Activated B cell treated with CpG ODN at 0.5 μM for 24 hours (primary cell): Measurements from ENCODE around the gene CALD1. TPM values are rescaled to one million over a fixed set of nuclear protein-coding genes. Genes with fewer than 3 reads are reported as not detected.

Experiments
- ATAC-seq: fragments of 200-7000 bp; cut with Tn5 transposase; one replicate; pipeline ENCODE4 v1.10.0; 2021; ENCODE audit warnings: low read depth, mild to moderate bottlenecking, moderate library complexity
- CTCF ChIA-PET: fragments of 350-600 bp; sonication (Branson Sonifier 250); formaldehyde crosslinking; loops from one replicate; lab custom pipeline; 2021; ENCODE audit warnings: antibody characterized with exemption; lab: Charles Lee
- POLR2A ChIA-PET: fragments of 350-600 bp; sonication (Branson Sonifier 250); formaldehyde crosslinking; loops from one replicate; lab custom pipeline; 2021; ENCODE audit warnings: antibody characterized with exemption; lab: Charles Lee
- DNase-seq: peaks from one replicate; pipeline ENCODE4 v3.0.0; 2022
- H3K27ac Mint-ChIP-seq: one replicate; pipeline ENCODE4 v1.8.0; 2020; ENCODE audit warnings: mixed read lengths
- H3K27me3 Mint-ChIP-seq: one replicate; pipeline ENCODE4 v1.8.0; 2021; ENCODE audit warnings: mixed read lengths
- H3K36me3 Mint-ChIP-seq: one replicate; pipeline ENCODE4 v1.8.0; 2021; ENCODE audit warnings: low read depth, mixed read lengths
- H3K4me1 Mint-ChIP-seq: one replicate; pipeline ENCODE4 v1.8.0; 2021; ENCODE audit warnings: mixed read lengths
- H3K4me3 Mint-ChIP-seq: one replicate; pipeline ENCODE4 v1.8.0; 2020; ENCODE audit warnings: mild to moderate bottlenecking, mixed read lengths
- H3K9me3 Mint-ChIP-seq: one replicate; pipeline ENCODE4 v1.8.0; 2020; ENCODE audit warnings: mixed read lengths
- CTCF ChIP-seq: fragments of 200-600 bp; IDR thresholded peaks from one replicate; pipeline ENCODE4 v1.8.0; 2022; ENCODE audit warnings: antibody characterized with exemption, mild to moderate bottlenecking
- intact Hi-C: fragments of 100-400 bp; cut with micrococcal nuclease; formaldehyde crosslinking; loops from one replicate; pipeline ENCODE4 v1.15.1; 2024
- total RNA-seq: library from RNA; stranded (reverse); gene quantifications from 2 replicates; pipeline ENCODE4 v1.2.3, GENCODE V29; 2022

The CALD1 gene
- total RNA-seq, 1 donor from 2014 or later = 0.33 TPM

GRCh38 chr7:134736381-134736780, 43.1 kb upstream of the CALD1 start:
- H3K4me1 Mint-ChIP-seq = no peaks in the 10 kb centered on the region
- TF ChIP-seq CTCF = no peak
- POLR2A ChIA-PET = no interaction called here
- CTCF ChIA-PET = no interaction called here
- no peak for ATAC-seq
- no peaks in the 10 kb centered on the region for H3K36me3 Mint-ChIP-seq
- H3K9me3 Mint-ChIP-seq = no peaks in the 10 kb centered on the region
- intact Hi-C loops = no loop called here
- no peak for DNase-seq
- peaks cover 1% of the 10 kb centered on the region for H3K27me3 Mint-ChIP-seq
- no peak overlapping the region for H3K4me3 Mint-ChIP-seq
- no peak overlapping the region for H3K27ac Mint-ChIP-seq

- intact Hi-C loops = no loop called here
- POLR2A ChIA-PET = no interaction called here
- H3K27ac Mint-ChIP-seq = no peak overlapping the region
These were observed 41.7 kb upstream of the CALD1 start for GRCh38 chr7:134737566-134738345.

DNA sequence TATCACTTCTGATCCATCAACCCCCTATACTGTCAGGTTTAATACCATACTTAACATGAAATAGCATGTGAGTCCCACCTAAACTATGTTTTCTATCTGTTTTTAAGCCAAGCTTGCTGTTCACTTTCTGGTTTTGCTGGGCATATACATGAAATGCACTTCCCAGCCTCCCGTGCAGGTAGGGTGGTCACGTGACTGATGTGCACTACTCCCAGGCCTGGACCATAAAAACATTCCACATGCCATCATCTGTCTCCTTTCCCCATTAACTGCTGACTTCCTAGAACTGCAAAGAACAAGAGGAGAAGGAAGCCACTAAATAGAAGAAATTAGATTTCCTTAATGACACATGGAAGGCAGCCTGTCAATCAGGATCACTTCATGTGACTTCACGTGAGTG, 40.1 kb upstream of the CALD1 start:
- no peak for ATAC-seq
- H3K4me3 Mint-ChIP-seq = no peak overlapping the region
- H3K27me3 Mint-ChIP-seq = peaks cover 5% of the 10 kb centered on the region
- POLR2A ChIA-PET = no interaction called here
- intact Hi-C loops = no loop called here
- CTCF ChIA-PET = no interaction called here
- DNase-seq = no peak
- no peaks in the 10 kb centered on the region for H3K9me3 Mint-ChIP-seq
- H3K27ac Mint-ChIP-seq = no peak overlapping the region
- no peaks in the 10 kb centered on the region for H3K36me3 Mint-ChIP-seq
- H3K4me1 Mint-ChIP-seq = no peaks in the 10 kb centered on the region
- TF ChIP-seq CTCF = no peak

More at GRCh38 chr7:134737566-134738345, 41.7 kb upstream of the CALD1 start:
- CTCF ChIA-PET = no interaction called here
- Mint-ChIP-seq H3K9me3 (no peaks in the 10 kb centered on the region), H3K4me1 (no peaks in the 10 kb centered on the region), H3K36me3 (no peaks in the 10 kb centered on the region), H3K4me3 (no peak overlapping the region), H3K27me3 (peaks cover 1% of the 10 kb centered on the region)
- DNase-seq (no peak), ATAC-seq (no peak)
- no peak for TF ChIP-seq CTCF

DNA sequence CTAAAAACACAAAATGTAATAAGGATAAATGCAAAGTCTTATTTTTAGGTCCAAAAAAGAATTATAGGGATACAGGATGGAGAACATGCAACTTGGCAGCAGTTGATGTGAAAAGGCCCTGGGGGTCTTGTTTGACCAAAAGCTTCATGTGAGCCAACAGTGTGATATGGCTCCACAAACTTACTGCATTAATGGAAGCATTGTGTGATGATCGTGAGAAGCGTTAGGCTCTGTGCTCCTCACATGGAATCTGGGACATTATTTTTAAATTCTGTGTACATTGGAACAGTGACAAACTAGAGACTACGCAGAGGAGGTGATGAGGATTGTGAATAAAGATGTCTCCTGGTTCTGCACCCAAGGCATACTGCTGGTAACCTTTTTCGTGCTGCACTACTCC, 39.1 kb upstream of the CALD1 start:
- POLR2A ChIA-PET = no interaction called here
- ATAC-seq = no peak
- CTCF ChIA-PET = no interaction called here
- H3K4me1 Mint-ChIP-seq = no peaks in the 10 kb centered on the region
- no peak for DNase-seq
- H3K27me3 Mint-ChIP-seq = peaks cover 5% of the 10 kb centered on the region
- no peaks in the 10 kb centered on the region for H3K36me3 Mint-ChIP-seq
- no peak for TF ChIP-seq CTCF
- H3K9me3 Mint-ChIP-seq = no peaks in the 10 kb centered on the region
- intact Hi-C loops = no loop called here
- H3K4me3 Mint-ChIP-seq = no peak overlapping the region
- no peak overlapping the region for H3K27ac Mint-ChIP-seq

- Mint-ChIP-seq H3K9me3 (no peaks in the 10 kb centered on the region), H3K27me3 (peaks cover 7% of the 10 kb centered on the region), H3K27ac (no peak overlapping the region), H3K4me3 (no peak overlapping the region), H3K36me3 (no peaks in the 10 kb centered on the region), H3K4me1 (no peaks in the 10 kb centered on the region)
- POLR2A ChIA-PET = no interaction called here
- no peak for TF ChIP-seq CTCF
- ATAC-seq = no peak
- no peak for DNase-seq
- intact Hi-C loops = no loop called here
- CTCF ChIA-PET = no interaction called here
These were observed 37.4 kb upstream of the CALD1 start for GRCh38 chr7:134741907-134742635.
